Ishikawa (cell line): ENCODE results near the gene EXOC4.

Source experiments
- CEBPB ChIP-seq: IDR thresholded peaks from 2 replicates; pipeline ENCODE4 v1.6.1; 2012
- CREB1 ChIP-seq: IDR thresholded peaks from 2 replicates; pipeline ENCODE4 v1.6.1; 2012; ENCODE audit warnings: low read depth
- EGR1 ChIP-seq: IDR thresholded peaks from 2 replicates; pipeline ENCODE4 v1.6.1; 2012
- EP300 ChIP-seq: IDR thresholded peaks from 2 replicates; pipeline ENCODE4 v1.6.1; 2012; ENCODE audit warnings: borderline replicate concordance
- FOXM1 ChIP-seq: IDR thresholded peaks from 2 replicates; pipeline ENCODE4 v1.6.1; 2012; ENCODE audit warnings: low read depth, borderline replicate concordance
- NFIC ChIP-seq: IDR thresholded peaks from 2 replicates; pipeline ENCODE4 v1.6.1; 2012
- RAD21 ChIP-seq: IDR thresholded peaks from 2 replicates; pipeline ENCODE4 v1.6.1; 2012; ENCODE audit warnings: low read depth
- TAF1 ChIP-seq: IDR thresholded peaks from 2 replicates; pipeline ENCODE4 v1.6.1; 2012; ENCODE audit warnings: low read depth, mild to moderate bottlenecking
- TCF12 ChIP-seq: IDR thresholded peaks from 2 replicates; pipeline ENCODE4 v1.6.1; 2012; ENCODE audit warnings: low read depth
- TEAD4 ChIP-seq: IDR thresholded peaks from 2 replicates; pipeline ENCODE4 v1.6.1; 2012
- YY1 ChIP-seq: IDR thresholded peaks from 2 replicates; pipeline ENCODE4 v1.6.1; 2012; ENCODE audit warnings: low read depth
- ZBTB7A ChIP-seq: IDR thresholded peaks from 2 replicates; pipeline ENCODE4 v1.6.1; 2012; ENCODE audit warnings: low read depth
- TF ChIP-seq, protein P1 (sequence below): IDR thresholded peaks from 2 replicates; pipeline ENCODE4 v1.6.1; 2012
- TF ChIP-seq, protein P2 (sequence below): IDR thresholded peaks from 2 replicates; pipeline ENCODE4 v1.6.1; 2012
- TF ChIP-seq, protein P3 (sequence below): IDR thresholded peaks from 2 replicates; pipeline ENCODE4 v1.6.1; 2012; ENCODE audit warnings: low read depth, mild to moderate bottlenecking

EXOC4 gene

DNA sequence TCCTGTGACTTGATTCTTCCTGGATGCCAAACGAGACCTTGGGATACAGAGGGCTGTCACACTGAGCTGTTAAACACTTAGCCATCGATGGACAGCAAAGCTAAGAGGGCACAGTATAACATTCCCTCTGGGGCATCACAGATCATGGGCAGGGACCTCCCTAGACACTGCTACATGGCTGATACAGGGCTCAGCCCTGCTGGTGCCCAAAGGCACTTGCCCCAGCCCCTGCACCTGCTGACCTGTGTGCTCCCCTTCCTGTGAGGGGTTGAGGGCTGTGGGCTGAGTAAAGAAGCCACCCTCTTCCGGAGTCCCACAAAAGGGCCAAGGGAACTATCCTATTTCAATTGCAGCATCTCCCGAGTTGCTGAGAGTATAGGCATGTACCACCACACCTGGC lies 337.9 kb downstream of the EXOC4 start:
- no peak for TF ChIP-seq EGR1
- no peak for TF ChIP-seq NFIC
- no peak for TF ChIP-seq CEBPB
- TF ChIP-seq, protein P1, sequence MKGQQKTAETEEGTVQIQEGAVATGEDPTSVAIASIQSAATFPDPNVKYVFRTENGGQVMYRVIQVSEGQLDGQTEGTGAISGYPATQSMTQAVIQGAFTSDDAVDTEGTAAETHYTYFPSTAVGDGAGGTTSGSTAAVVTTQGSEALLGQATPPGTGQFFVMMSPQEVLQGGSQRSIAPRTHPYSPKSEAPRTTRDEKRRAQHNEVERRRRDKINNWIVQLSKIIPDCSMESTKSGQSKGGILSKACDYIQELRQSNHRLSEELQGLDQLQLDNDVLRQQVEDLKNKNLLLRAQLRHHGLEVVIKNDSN = no peak
- TF ChIP-seq, protein P2, sequence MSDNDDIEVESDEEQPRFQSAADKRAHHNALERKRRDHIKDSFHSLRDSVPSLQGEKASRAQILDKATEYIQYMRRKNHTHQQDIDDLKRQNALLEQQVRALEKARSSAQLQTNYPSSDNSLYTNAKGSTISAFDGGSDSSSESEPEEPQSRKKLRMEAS = no peak
- no peak for TF ChIP-seq TEAD4
- no peak for TF ChIP-seq CREB1
- no peak for TF ChIP-seq FOXM1
- TF ChIP-seq YY1 = no peak
- TF ChIP-seq ZBTB7A = no peak
- TF ChIP-seq EP300 = no peak
- no peak for TF ChIP-seq TAF1
- TF ChIP-seq, protein P3, sequence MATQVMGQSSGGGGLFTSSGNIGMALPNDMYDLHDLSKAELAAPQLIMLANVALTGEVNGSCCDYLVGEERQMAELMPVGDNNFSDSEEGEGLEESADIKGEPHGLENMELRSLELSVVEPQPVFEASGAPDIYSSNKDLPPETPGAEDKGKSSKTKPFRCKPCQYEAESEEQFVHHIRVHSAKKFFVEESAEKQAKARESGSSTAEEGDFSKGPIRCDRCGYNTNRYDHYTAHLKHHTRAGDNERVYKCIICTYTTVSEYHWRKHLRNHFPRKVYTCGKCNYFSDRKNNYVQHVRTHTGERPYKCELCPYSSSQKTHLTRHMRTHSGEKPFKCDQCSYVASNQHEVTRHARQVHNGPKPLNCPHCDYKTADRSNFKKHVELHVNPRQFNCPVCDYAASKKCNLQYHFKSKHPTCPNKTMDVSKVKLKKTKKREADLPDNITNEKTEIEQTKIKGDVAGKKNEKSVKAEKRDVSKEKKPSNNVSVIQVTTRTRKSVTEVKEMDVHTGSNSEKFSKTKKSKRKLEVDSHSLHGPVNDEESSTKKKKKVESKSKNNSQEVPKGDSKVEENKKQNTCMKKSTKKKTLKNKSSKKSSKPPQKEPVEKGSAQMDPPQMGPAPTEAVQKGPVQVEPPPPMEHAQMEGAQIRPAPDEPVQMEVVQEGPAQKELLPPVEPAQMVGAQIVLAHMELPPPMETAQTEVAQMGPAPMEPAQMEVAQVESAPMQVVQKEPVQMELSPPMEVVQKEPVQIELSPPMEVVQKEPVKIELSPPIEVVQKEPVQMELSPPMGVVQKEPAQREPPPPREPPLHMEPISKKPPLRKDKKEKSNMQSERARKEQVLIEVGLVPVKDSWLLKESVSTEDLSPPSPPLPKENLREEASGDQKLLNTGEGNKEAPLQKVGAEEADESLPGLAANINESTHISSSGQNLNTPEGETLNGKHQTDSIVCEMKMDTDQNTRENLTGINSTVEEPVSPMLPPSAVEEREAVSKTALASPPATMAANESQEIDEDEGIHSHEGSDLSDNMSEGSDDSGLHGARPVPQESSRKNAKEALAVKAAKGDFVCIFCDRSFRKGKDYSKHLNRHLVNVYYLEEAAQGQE = no peak
- no peak for TF ChIP-seq RAD21
- no peak for TF ChIP-seq TCF12

DNA sequence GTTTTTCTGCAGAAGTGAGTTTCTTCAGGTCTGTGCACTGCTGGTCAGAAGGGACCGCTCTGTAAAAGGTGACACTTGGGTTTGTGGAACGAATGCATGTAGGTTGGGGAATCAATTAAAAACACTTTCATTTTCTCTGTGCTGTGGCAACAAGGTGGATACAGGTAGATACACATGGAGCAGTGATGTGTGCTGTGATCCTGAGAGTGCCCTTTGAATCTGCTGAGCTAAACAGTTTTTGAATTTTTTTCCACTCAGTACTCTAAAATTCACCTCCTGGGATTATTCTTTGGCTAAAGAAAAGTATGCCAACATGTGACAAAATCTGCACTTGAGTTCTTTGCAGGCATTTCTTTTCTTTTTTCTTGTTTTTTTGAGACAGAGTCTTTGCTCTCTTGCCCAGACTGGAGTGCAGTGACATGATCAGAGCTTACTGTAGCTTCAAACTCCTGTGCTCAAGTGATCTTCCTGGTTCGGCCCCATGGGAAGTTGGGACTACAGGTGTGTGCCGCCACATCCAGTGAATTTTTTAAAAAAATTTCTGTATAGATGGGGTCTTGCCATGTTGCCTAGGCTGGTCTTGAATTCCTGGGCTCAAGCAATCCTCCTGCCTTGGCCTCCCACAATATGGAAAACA lies 338.9 kb downstream of the EXOC4 start:
- TF ChIP-seq CREB1 (no peak), TEAD4 (no peak), CEBPB (no peak), YY1 (no peak), ZBTB7A (no peak), TCF12 (no peak), TAF1 (no peak), EP300 (no peak), EGR1 (no peak), RAD21 (no peak), NFIC (no peak), FOXM1 (no peak)
- TF ChIP-seq, protein P3 = no peak
- TF ChIP-seq, protein P2 = no peak
- TF ChIP-seq, protein P1 = no peak

DNA sequence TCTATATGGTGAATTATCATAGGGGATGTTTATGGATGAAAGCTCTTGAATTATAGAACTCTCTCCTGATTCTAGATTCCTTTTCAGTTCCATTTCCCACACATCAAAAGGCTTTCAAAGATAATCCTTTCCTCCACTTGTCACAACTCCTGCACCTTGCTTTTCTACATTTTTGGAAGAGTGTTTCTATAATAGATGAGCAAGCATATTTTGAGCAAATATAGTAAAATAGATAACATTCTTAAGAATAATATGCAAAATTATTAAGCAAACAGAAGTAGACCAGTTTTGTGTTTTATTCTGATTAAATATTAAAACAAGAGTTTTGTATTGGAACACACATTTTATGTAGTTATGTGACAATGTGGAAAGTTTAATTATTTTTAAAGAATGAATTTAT lies 340.7 kb downstream of the EXOC4 start:
- TF ChIP-seq RAD21 = no peak
- no peak for TF ChIP-seq EP300
- TF ChIP-seq TEAD4 = no peak
- no peak for TF ChIP-seq TCF12
- no peak for TF ChIP-seq NFIC
- TF ChIP-seq CREB1 = no peak
- TF ChIP-seq YY1 = no peak
- TF ChIP-seq, protein P3 = no peak
- TF ChIP-seq, protein P2 = no peak
- TF ChIP-seq CEBPB = no peak
- no peak for TF ChIP-seq ZBTB7A
- TF ChIP-seq, protein P1 = no peak
- TF ChIP-seq EGR1 = no peak
- TF ChIP-seq TAF1 = no peak
- TF ChIP-seq FOXM1 = no peak

DNA sequence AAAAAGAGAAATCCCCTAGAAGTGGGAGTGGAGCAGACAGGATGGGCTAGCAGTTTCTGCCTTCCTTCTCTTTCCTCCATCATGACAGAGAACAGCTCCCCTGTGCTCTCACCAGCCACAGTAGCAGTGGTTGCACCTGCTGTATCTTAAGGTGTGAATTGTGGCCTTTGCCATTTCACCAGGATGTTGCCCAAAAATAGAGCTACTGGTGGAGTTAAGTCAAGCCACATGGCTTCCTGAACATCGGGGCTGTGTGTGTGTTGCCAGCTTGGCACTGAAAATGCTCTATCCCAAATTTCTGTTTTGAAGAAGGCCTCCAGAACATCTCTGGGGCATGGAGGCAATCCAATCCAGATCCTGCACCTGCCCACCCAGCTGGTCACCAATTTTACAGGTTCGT lies 348.7 kb downstream of the EXOC4 start:
- TF ChIP-seq CREB1 (no peak), TCF12 (no peak), ZBTB7A (no peak), FOXM1 (no peak), YY1 (no peak), TEAD4 (no peak), NFIC (no peak), EGR1 (no peak), EP300 (no peak), TAF1 (no peak)
- TF ChIP-seq, protein P2 = no peak
- TF ChIP-seq, protein P3 = no peak
